ENCODE measurements around the gene PLD5.
"Not testable (repeated sequence)": the region's sequence is repeated elsewhere in the genome, so short reads cannot be mapped to it uniquely, and the experiment has no call there.

PLD5 gene

DNA sequence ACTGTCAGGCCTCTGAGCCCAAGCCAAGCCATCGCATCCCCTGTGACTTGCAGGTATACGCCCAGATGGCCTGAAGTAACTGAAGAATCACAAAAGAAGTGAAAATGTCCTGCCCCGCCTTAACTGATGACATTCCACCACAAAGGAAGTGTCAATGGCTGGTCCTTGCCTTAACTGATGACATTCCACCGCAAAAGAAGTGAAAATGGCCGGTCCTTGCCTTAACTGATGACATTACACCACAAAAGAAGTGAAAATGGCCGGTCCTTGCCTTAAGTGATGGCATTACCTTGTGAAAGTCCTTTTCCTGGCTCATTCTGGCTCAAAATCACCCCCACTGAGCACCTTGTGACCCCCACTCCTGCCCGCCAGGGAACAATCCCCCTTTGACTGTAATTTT, 314.2 kb downstream of the PLD5 start:
- not testable (repeated sequence) for DNase-seq (ENCODE audit: low read depth)

DNA sequence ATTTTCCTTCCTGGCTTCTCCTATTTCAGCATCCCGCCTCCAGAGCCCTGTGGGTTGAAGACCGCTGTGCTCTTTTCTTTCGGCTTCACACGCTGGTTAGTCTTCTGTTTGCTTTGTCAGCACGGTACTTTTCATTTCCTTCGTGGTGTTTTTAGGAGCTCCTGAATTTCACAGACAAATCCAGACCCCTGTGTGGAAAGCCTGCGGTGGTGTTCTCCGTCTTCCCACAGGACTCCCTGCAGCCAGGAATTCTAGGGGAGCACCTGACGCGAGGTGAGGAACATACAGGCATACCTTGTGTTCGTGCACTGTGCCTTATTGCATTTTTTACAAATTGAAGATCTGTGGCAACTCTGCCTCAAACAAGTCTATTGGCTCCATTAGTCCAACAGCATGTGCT, 315.4 kb downstream of the PLD5 start:
- DNase-seq (ENCODE audit: low read depth): no peak

DNA sequence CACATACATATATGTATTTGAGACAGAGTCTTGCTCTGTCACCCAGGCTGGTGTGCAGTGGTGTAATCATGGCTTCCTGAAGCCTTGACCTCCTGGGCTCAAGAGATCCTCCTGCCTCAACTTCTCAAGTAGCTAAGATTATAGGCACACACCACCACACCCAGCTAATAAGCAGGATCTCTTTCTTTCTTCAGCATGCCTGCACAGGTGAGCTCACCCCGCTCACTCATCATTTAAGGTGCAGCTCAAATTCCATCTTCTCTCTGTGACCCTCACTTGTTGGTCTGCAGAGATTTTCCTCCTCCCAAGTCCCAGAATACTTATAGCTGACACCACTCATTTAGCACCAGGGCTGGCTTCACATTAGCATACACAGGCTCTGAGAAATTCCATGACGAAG, 316.5 kb downstream of the PLD5 start:
- DNase-seq (ENCODE audit: low read depth): no peak

DNA sequence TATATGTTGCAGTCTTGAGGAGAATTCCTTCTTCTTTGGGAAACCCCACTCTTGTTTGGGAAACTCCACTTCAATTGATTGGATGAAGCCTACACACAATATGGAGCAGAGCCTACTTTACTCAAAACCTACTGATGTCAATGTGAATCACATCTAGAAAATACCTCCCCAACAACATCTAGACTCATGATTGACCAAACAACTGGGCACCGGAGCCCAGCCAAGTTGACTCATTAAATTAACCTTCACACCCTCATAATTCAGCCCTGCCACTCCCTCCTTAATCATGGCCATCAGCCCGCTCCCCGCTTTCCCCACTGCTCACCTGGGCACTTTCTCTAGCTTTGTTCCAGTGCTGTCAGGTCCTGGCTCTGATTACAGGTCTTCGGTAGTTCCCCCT, 317.5 kb downstream of the PLD5 start:
- no peak for DNase-seq (ENCODE audit: low read depth)

GRCh38 chr1:242205622-242206489, 318.6 kb downstream of the PLD5 start:
- no peak for DNase-seq (ENCODE audit: low read depth)

- DNase-seq (ENCODE audit: low read depth): no peak
These were observed 321.2 kb downstream of the PLD5 start for GRCh38 chr1:242203262-242203661.

- no peak for DNase-seq (ENCODE audit: low read depth)
These were observed 323.4 kb downstream of the PLD5 start for GRCh38 chr1:242201090-242201489.

DNA sequence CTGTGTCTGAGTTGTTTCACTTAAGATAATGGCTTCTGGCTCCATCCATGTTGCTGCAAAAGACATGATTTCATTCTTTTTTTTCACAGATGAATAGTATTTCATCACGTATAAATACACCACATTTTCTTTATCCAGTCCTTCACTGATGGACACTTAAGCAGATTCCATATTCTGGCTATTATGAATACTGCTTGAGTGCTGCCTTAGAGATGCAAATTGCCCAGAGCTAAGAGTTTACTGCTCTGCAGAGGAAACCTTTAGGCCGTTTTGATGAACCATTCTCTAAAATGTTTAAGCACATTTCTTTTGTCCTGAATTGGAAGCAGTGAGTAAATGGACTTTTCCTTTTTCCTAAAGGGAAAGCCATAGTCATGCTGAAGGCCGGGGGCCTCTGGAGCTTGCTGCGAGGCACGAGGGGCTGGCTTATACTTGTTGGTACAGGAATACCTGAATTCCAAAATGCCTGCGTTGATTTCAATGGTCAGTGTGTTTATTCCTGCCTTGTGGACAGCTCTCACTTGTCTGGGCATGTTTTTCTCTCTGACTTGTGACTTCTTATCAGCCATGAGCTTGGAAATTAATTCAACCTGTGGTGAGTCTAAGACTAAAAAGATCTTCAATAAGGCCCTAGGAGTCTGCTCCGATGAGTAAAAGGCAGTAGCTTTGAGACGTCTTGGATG, 324.6 kb downstream of the PLD5 start:
- no peak for DNase-seq (ENCODE audit: low read depth)

DNA sequence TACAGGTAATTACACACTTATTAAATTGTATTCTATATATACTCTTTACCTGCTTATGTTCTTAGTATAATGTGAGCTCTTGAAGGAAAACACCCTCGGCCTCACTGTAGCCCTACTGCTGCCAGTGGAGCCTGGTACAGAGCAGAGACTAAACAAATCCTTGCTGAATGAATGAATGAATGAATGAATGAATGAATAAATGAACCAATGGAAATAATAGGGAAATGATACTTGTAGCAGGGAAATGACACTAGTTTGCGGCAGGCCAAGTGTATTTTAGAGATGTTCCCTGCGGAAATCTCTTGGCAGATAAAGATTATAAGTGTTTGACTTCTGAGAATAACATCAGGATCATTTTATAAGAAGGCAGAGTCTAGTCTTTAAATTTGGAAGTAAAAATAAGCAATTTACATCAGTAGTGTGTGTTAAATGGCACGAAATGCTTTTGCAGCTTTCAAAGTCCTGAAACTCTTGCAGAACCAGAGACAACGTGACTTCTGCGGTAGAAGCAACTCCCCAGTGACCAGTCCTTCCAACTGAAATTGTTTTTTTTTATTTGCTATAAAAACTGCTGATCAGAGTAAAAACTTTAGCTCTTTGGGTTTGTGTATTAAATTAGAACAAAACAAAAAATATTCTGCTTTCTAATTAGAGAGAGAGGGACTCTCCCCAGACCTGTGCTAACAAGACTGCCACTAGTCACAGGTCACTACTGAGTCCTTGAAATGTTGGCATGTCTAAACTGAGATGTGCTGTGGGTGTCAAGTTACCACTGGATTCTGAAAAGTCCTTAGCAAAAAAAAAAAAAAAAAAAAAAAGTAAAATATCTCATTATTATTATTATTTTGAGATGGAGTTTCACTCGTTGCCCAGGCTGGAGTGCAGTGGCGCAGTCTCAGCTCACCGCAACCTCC, 326.3 kb downstream of the PLD5 start:
- DNase-seq (ENCODE audit: low read depth): no peak

DNA sequence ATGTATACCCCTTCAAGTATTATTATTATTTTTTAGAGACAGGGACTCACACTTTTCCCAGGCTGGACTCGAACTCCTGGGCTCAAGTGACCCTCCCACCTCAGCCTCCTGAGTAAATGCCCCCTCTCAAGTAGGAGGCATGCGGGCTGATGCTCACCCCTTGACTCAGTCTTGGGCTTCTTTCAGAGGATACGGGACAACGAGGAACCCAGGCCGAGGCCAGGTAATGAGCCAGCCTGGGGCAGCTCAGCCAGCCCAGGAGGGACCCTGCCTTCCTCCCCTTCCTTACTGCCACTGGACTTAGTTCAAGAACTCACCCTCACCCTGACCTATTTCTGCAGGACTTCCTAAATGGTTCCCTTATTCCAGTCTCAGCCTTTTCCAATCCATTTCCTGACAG, 327.6 kb downstream of the PLD5 start:
- no peak for DNase-seq (ENCODE audit: low read depth)

DNA sequence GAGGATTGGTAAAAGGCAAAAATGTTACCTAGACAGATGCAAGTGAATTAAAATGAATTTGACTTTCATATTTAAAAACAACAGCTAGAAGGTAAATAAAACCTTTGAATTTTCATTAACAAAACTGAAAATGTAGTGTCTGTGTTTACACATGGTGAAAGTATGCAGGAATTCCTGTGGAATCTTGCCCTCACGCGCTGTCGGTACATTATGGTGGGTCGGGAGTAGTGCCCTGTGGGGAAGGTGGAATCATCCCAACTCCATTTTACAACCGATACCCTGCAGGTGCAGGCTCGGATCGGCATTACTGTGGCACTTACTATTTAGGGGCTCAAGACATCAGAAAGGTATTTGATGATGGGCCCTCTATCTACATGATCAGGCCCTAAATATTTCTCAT, 328.4 kb downstream of the PLD5 start:
- DNase-seq (ENCODE audit: low read depth): no peak

GRCh38 chr1:242189591-242189990, 334.9 kb downstream of the PLD5 start:
- no peak for DNase-seq (ENCODE audit: low read depth)

DNA sequence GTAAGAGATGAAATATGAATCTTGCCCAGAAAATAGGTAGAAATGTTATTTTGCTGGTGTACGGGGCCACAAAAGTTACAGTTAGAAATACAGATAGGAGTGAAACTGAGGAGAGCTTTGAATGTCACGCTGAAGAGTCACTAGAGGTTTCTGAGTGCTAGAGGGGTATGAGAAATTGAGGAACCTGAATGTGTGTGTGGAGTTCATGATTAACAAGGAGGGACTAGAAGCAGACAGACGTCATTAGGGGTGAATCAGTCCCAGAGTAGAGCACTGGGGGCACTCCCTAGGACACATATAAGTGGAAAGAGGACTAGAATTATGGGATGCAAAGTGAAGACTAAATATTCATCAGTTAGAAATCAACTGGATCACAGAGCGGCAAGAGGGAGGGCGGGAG, 336.7 kb downstream of the PLD5 start:
- no peak for DNase-seq (ENCODE audit: low read depth)

DNA sequence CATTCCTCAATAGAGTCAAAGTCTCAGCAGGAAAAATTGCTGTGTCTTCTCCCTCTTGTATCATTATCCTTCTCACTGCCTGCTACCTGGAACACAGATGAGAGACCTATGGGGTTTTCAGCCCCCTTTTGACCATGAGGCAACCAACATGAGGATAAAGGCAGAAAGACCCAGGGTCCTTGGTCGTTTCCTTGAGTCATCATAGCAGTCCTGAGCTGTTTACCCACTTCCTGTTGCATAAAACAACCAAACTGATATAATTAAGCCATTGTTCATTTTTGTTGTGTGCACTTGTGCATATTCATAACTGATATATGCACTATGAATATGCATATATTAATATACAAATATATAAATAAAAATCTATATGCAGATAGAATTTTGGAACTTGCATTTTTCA, 337.3 kb downstream of the PLD5 start:
- DNase-seq (ENCODE audit: low read depth): no peak

DNA sequence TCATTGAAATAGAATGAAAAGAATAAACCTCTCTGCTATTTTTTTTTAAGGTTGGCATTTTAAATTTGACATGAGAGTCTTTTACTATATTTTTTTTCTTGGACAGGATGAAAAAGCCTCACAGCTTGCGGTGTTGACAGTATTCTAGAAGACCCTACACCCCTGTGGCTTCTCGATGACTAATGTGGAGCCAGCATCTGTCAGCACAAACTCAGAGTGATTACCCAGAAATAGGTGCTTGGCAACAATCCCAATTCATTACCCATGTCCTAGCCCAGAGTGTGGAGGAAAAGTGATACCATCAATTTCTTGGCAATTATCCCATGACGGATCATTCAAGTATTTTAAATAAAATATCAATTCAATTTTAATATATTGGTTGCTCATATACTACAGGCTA, 338.8 kb downstream of the PLD5 start:
- DNase-seq (ENCODE audit: low read depth): no peak

- DNase-seq (ENCODE audit: low read depth): no peak
These were observed 339.5 kb downstream of the PLD5 start for GRCh38 chr1:242184955-242185354.

- DNase-seq (ENCODE audit: low read depth): not testable (repeated sequence)
These were observed 344.7 kb downstream of the PLD5 start for GRCh38 chr1:242179767-242180166.

GRCh38 chr1:242178924-242179708, 345.4 kb downstream of the PLD5 start:
- DNase-seq (ENCODE audit: low read depth): no peak

- DNase-seq (ENCODE audit: low read depth): no peak
These were observed 346.1 kb downstream of the PLD5 start for GRCh38 chr1:242178436-242178835.

DNA sequence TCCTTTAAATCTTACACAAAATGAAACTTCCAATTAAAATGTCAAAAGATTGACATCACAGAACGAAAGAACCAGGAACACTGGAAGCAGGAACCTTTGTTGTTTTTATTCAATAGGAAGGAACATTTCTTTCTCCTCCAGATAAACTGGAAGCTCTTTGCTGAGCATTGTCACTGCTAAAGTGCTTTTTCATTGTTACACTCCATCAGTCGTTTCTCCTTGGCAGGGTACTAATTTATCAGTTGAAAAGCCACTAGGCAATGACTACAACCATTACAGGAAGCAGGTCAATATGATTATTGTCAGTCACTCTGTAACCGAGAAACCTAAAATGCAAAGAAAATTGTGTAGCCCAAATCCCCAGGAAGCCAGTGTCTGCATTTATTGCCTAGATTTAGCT, 362.4 kb downstream of the PLD5 start:
- no peak for DNase-seq (ENCODE audit: low read depth)

- no peak for DNase-seq (ENCODE audit: low read depth)
These were observed 377.2 kb downstream of the PLD5 start for GRCh38 chr1:242147096-242147976.

Measured in stimulated activated CD8-positive, alpha-beta memory T cell treated with anti-CD3 and anti-CD28 coated beads, Interleukin-7, amount 100 ng/mL, for 24 hours (primary cell).